T-helper 2 cell treated with Interferon-gamma antibody and Interleukin-4, amounts not matched to agents 5 μg/mL and 100 μg/mL, for 36 hours (primary cell): Measurements from ENCODE around the gene PUS1.

Experiments used
- DNase-seq: peaks from one replicate; pipeline ENCODE4 v3.0.0; 2021; ENCODE audit warnings: low spot score
- H3K27ac Mint-ChIP-seq: one replicate; pipeline ENCODE4 v1.8.0; 2021; ENCODE audit warnings: mild to moderate bottlenecking, mixed read lengths
- H3K27me3 Mint-ChIP-seq: one replicate; pipeline ENCODE4 v1.8.0; 2021; ENCODE audit warnings: low read depth, mixed read lengths
- H3K36me3 Mint-ChIP-seq: one replicate; pipeline ENCODE4 v1.8.0; 2021; ENCODE audit warnings: low read depth, mixed read lengths
- H3K4me1 Mint-ChIP-seq: one replicate; pipeline ENCODE4 v1.8.0; 2021; ENCODE audit warnings: low read depth, mixed read lengths
- H3K4me3 Mint-ChIP-seq: one replicate; pipeline ENCODE4 v1.8.0; 2022; ENCODE audit warnings: mild to moderate bottlenecking, moderate library complexity, mixed read lengths
- H3K9me3 Mint-ChIP-seq: one replicate; pipeline ENCODE4 v1.8.0; 2021; ENCODE audit warnings: mixed read lengths

PUS1 gene

GRCh38 chr12:131896811-131897270, 32.2 kb upstream of the PUS1 start:
- peak overlapping the region; percentile 65 for H3K4me3 Mint-ChIP-seq
- no peaks in the 10 kb centered on the region for H3K9me3 Mint-ChIP-seq
- peaks cover 7% of the 10 kb centered on the region for H3K4me1 Mint-ChIP-seq
- H3K27me3 Mint-ChIP-seq = no peaks in the 10 kb centered on the region
- no peak for DNase-seq
- H3K27ac Mint-ChIP-seq = peak overlapping the region; percentile 60
- H3K36me3 Mint-ChIP-seq = no peaks in the 10 kb centered on the region

GRCh38 chr12:131897276-131897675, 31.8 kb upstream of the PUS1 start:
- no peak for DNase-seq
- H3K4me1 Mint-ChIP-seq = peaks cover 7% of the 10 kb centered on the region
- no peaks in the 10 kb centered on the region for H3K36me3 Mint-ChIP-seq
- H3K4me3 Mint-ChIP-seq = peak overlapping the region; percentile 43
- H3K9me3 Mint-ChIP-seq = no peaks in the 10 kb centered on the region
- no peaks in the 10 kb centered on the region for H3K27me3 Mint-ChIP-seq
- H3K27ac Mint-ChIP-seq = peak overlapping the region; percentile 55

GRCh38 chr12:131897875-131898274, 31.2 kb upstream of the PUS1 start:
- no peaks in the 10 kb centered on the region for H3K27me3 Mint-ChIP-seq
- no peak overlapping the region for H3K4me3 Mint-ChIP-seq
- peaks cover 7% of the 10 kb centered on the region for H3K4me1 Mint-ChIP-seq
- no peak for DNase-seq
- H3K27ac Mint-ChIP-seq = no peak overlapping the region
- no peaks in the 10 kb centered on the region for H3K36me3 Mint-ChIP-seq
- H3K9me3 Mint-ChIP-seq = no peaks in the 10 kb centered on the region

GRCh38 chr12:131900397-131900796, 28.7 kb upstream of the PUS1 start:
- Mint-ChIP-seq H3K36me3 (no peaks in the 10 kb centered on the region), H3K4me1 (peaks cover 4% of the 10 kb centered on the region), H3K4me3 (no peak overlapping the region), H3K27ac (no peak overlapping the region), H3K9me3 (no peaks in the 10 kb centered on the region), H3K27me3 (no peaks in the 10 kb centered on the region)
- DNase-seq = no peak

GRCh38 chr12:131901431-131902331, 27.4 kb upstream of the PUS1 start:
- H3K27ac Mint-ChIP-seq = no peak overlapping the region
- peaks cover 4% of the 10 kb centered on the region for H3K4me1 Mint-ChIP-seq
- no peaks in the 10 kb centered on the region for H3K36me3 Mint-ChIP-seq
- no peak for DNase-seq
- no peaks in the 10 kb centered on the region for H3K9me3 Mint-ChIP-seq
- no peak overlapping the region for H3K4me3 Mint-ChIP-seq
- no peaks in the 10 kb centered on the region for H3K27me3 Mint-ChIP-seq

GRCh38 chr12:131902332-131903241, 26.5 kb upstream of the PUS1 start:
- H3K9me3 Mint-ChIP-seq = no peaks in the 10 kb centered on the region
- H3K36me3 Mint-ChIP-seq = no peaks in the 10 kb centered on the region
- H3K4me1 Mint-ChIP-seq = peaks cover 4% of the 10 kb centered on the region
- H3K4me3 Mint-ChIP-seq = no peak overlapping the region
- no peak overlapping the region for H3K27ac Mint-ChIP-seq
- DNase-seq = no peak
- H3K27me3 Mint-ChIP-seq = no peaks in the 10 kb centered on the region

- no peak overlapping the region for H3K27ac Mint-ChIP-seq
Observed at GRCh38 chr12:131903270-131904255, 25.5 kb upstream of the PUS1 start.

GRCh38 chr12:131904346-131904745, 24.7 kb upstream of the PUS1 start:
- Mint-ChIP-seq H3K27ac (no peak overlapping the region), H3K36me3 (no peaks in the 10 kb centered on the region), H3K4me1 (peaks cover 4% of the 10 kb centered on the region), H3K4me3 (no peak overlapping the region), H3K9me3 (no peaks in the 10 kb centered on the region), H3K27me3 (no peaks in the 10 kb centered on the region)
- DNase-seq = no peak

More at GRCh38 chr12:131903270-131904255, 25.5 kb upstream of the PUS1 start:
- Mint-ChIP-seq H3K27me3 (no peaks in the 10 kb centered on the region), H3K4me3 (no peak overlapping the region), H3K9me3 (no peaks in the 10 kb centered on the region), H3K36me3 (no peaks in the 10 kb centered on the region), H3K4me1 (peaks cover 4% of the 10 kb centered on the region)
- no peak for DNase-seq

GRCh38 chr12:131905081-131905629, 23.9 kb upstream of the PUS1 start:
- H3K36me3 Mint-ChIP-seq = no peaks in the 10 kb centered on the region
- no peak overlapping the region for H3K27ac Mint-ChIP-seq
- H3K9me3 Mint-ChIP-seq = no peaks in the 10 kb centered on the region
- no peaks in the 10 kb centered on the region for H3K27me3 Mint-ChIP-seq
- peaks cover 4% of the 10 kb centered on the region for H3K4me1 Mint-ChIP-seq
- no peak for DNase-seq
- H3K4me3 Mint-ChIP-seq = no peak overlapping the region

- DNase-seq = no peak
- no peaks in the 10 kb centered on the region for H3K36me3 Mint-ChIP-seq
- no peaks in the 10 kb centered on the region for H3K27me3 Mint-ChIP-seq
- no peak overlapping the region for H3K4me3 Mint-ChIP-seq
- H3K9me3 Mint-ChIP-seq = no peaks in the 10 kb centered on the region
- H3K4me1 Mint-ChIP-seq = peaks cover 4% of the 10 kb centered on the region
- no peak overlapping the region for H3K27ac Mint-ChIP-seq
Observed at GRCh38 chr12:131905630-131906091, 23.4 kb upstream of the PUS1 start.

- H3K27ac Mint-ChIP-seq = no peak overlapping the region
- no peaks in the 10 kb centered on the region for H3K9me3 Mint-ChIP-seq
- no peaks in the 10 kb centered on the region for H3K27me3 Mint-ChIP-seq
- H3K4me3 Mint-ChIP-seq = no peak overlapping the region
- DNase-seq = no peak
- no peaks in the 10 kb centered on the region for H3K36me3 Mint-ChIP-seq
- peaks cover 4% of the 10 kb centered on the region for H3K4me1 Mint-ChIP-seq
Observed at GRCh38 chr12:131907379-131908091, 21.5 kb upstream of the PUS1 start.
